GM23338 (cell line): ENCODE results near the gene IGFBP5. TPM values are rescaled to one million over a fixed set of nuclear protein-coding genes. Genes with fewer than 3 reads are reported as not detected.

Source experiments
- ATAC-seq: fragments of 200-7000 bp; cut with Tn5 transposase; 3 replicates; pipeline ENCODE4 v1.9.1; 2020
- DNase-seq: peaks from one replicate; pipeline ENCODE4 v3.0.0-alpha.2; 2015; ENCODE audit warnings: low spot score
- H2AFZ ChIP-seq: fragments of 200-600 bp; sonication (generic); 2 replicates; pipeline ENCODE4 v1.8.0; 2016; ENCODE audit warnings: antibody characterized with exemption, mild to moderate bottlenecking, moderate library complexity
- H3F3A ChIP-seq: fragments of 200-600 bp; sonication (generic); replicated peaks from 2 replicates; pipeline ENCODE4 v1.8.0; 2017; ENCODE audit warnings: antibody characterized with exemption, mixed run types, low read depth
- H3K27ac ChIP-seq: fragments of 200-600 bp; sonication (generic); 2 replicates; pipeline ENCODE4 v1.6.1; 2016; ENCODE audit warnings: low read depth
- H3K27me3 ChIP-seq: fragments of 200-600 bp; sonication (generic); 2 replicates; pipeline ENCODE4 v1.8.0; 2016; ENCODE audit warnings: mild to moderate bottlenecking, mixed run types, moderate library complexity; ENCODE audit not compliant: insufficient read depth
- H3K36me3 ChIP-seq: fragments of 200-600 bp; sonication (generic); 2 replicates; pipeline ENCODE4 v1.8.0; 2016; ENCODE audit warnings: mild to moderate bottlenecking; ENCODE audit not compliant: insufficient read depth
- H3K4me1 ChIP-seq: fragments of 200-600 bp; sonication (generic); 2 replicates; pipeline ENCODE4 v1.8.0; 2016; ENCODE audit warnings: mild to moderate bottlenecking, moderate library complexity; ENCODE audit not compliant: insufficient read depth
- H3K4me2 ChIP-seq: fragments of 200-600 bp; sonication (generic); 2 replicates; pipeline ENCODE4 v1.7.1; 2017; ENCODE audit warnings: mixed run types
- H3K4me3 ChIP-seq: fragments of 200-600 bp; sonication (generic); 2 replicates; pipeline ENCODE4 v1.6.1; 2016; ENCODE audit warnings: mixed run types
- H3K79me2 ChIP-seq: fragments of 200-600 bp; sonication (generic); replicated peaks from 2 replicates; pipeline ENCODE4 v1.8.0; 2017; ENCODE audit warnings: mild to moderate bottlenecking; ENCODE audit not compliant: insufficient read depth
- H3K9me2 ChIP-seq: fragments of 200-600 bp; sonication (generic); 2 replicates; pipeline ENCODE4 v1.8.0; 2017; ENCODE audit not compliant: insufficient read depth
- H4K20me1 ChIP-seq: fragments of 200-600 bp; sonication (generic); replicated peaks from 2 replicates; pipeline ENCODE4 v1.8.0; 2017; ENCODE audit warnings: mild to moderate bottlenecking; ENCODE audit not compliant: insufficient read depth
- H3K27ac Mint-ChIP-seq: 2 replicates; pipeline ENCODE4 v1.8.0; 2020; ENCODE audit warnings: inconsistent platforms, mild to moderate bottlenecking, moderate library complexity, mixed read lengths
- H3K27me3 Mint-ChIP-seq: 3 replicates; pipeline ENCODE4 v1.8.0; 2022; ENCODE audit warnings: low read depth, mild to moderate bottlenecking, moderate library complexity, mixed read lengths, inconsistent platforms; ENCODE audit not compliant: insufficient read depth, poor library complexity
- H3K36me3 Mint-ChIP-seq: 3 replicates; pipeline ENCODE4 v1.8.0; 2021; ENCODE audit warnings: low read depth, mild to moderate bottlenecking, inconsistent platforms, moderate library complexity, mixed read lengths
- H3K4me1 Mint-ChIP-seq: 3 replicates; pipeline ENCODE4 v1.8.0; 2020; ENCODE audit warnings: mild to moderate bottlenecking, inconsistent platforms, mixed read lengths
- H3K4me3 Mint-ChIP-seq: 3 replicates; pipeline ENCODE4 v1.8.0; 2021; ENCODE audit warnings: moderate library complexity, mild to moderate bottlenecking, inconsistent platforms, mixed read lengths
- H3K9me3 Mint-ChIP-seq: 3 replicates; pipeline ENCODE4 v1.8.0; 2020; ENCODE audit warnings: moderate library complexity, mild to moderate bottlenecking, inconsistent platforms, mixed read lengths
- CREB1 ChIP-seq: fragments of 250-450 bp; sonication (Bioruptor Pico); IDR thresholded peaks from 2 replicates; pipeline ENCODE4 v1.5.0; 2020; ENCODE audit warnings: low read depth, mild to moderate bottlenecking, moderate library complexity
- CTCF ChIP-seq, 2 experiments: fragments of 200-600 bp in 1 of 2; sonication (generic) in 1 of 2; conservative IDR thresholded peaks; 2 replicates each; pipeline versions ENCODE4 v1.5.1 to v1.6.1; 2016 to 2017; ENCODE audit warnings: antibody characterized with exemption in 2 of 2, low read depth in 2 of 2, mild to moderate bottlenecking in 2 of 2, moderate library complexity in 1 of 2
- EZH2 ChIP-seq: fragments of 200-600 bp; sonication (generic); IDR thresholded peaks from one replicate; pipeline ENCODE4 v1.8.0; 2017; ENCODE audit warnings: antibody characterized with exemption, mild to moderate bottlenecking, low read depth; ENCODE audit not compliant: unreplicated experiment
- EZH2phosphoT487 ChIP-seq: fragments of 200-600 bp; sonication (generic); IDR thresholded peaks from one replicate; pipeline ENCODE4 v1.8.1; 2018; ENCODE audit warnings: antibody characterized with exemption; ENCODE audit not compliant: unreplicated experiment
- JUNB ChIP-seq: IDR thresholded peaks from one replicate; pipeline ENCODE4 v1.6.1; 2016; ENCODE audit warnings: antibody characterized with exemption; ENCODE audit not compliant: unreplicated experiment
- NANOG ChIP-seq: IDR thresholded peaks from 2 replicates; pipeline ENCODE4 v1.6.1; 2016; ENCODE audit warnings: antibody characterized with exemption, borderline replicate concordance
- POLR2AphosphoS5 ChIP-seq: IDR thresholded peaks from 2 replicates; pipeline ENCODE4 v1.6.1; 2016; ENCODE audit warnings: antibody characterized with exemption, low read depth
- STAT1 ChIP-seq: IDR thresholded peaks from one replicate; pipeline ENCODE4 v1.6.1; 2016; ENCODE audit warnings: antibody characterized with exemption; ENCODE audit not compliant: unreplicated experiment
- ZNF114 ChIP-seq: fragments of 250-450 bp; sonication (Bioruptor Pico); IDR thresholded peaks from 2 replicates; pipeline ENCODE4 v1.5.0; 2020; ENCODE audit warnings: mild to moderate bottlenecking, moderate library complexity
- ZNF331 ChIP-seq: fragments of 250-450 bp; sonication (Bioruptor Pico); IDR thresholded peaks from 2 replicates; pipeline ENCODE4 v1.5.0; 2020; ENCODE audit warnings: low read depth, mild to moderate bottlenecking, moderate library complexity
- ZNF462 ChIP-seq: fragments of 250-450 bp; sonication (Bioruptor Pico); IDR thresholded peaks from 2 replicates; pipeline ENCODE4 v1.5.0; 2020; ENCODE audit warnings: mild to moderate bottlenecking, moderate library complexity
- polyA plus RNA-seq: library from polyadenylated mRNA; unstranded; fragments of >200 nt; fragmentation: Nextera tagmentation; extraction: Ambion mirVana; gene quantifications from 2 replicates; pipeline ENCODE4 v1.2.1, GENCODE V29; 2016
- total RNA-seq: library from RNA; depleted of rRNA; stranded (reverse); fragments of >200 nt; shearing (Covaris generic); gene quantifications from 2 replicates; pipeline ENCODE4 v1.2.3, GENCODE V29; 2014
- TF ChIP-seq, protein P1 (sequence below): IDR thresholded peaks from one replicate; pipeline ENCODE4 v1.6.1; 2018; ENCODE audit warnings: antibody characterized with exemption; ENCODE audit not compliant: unreplicated experiment
- TF ChIP-seq, protein P2 (sequence below): IDR thresholded peaks from 2 replicates; pipeline ENCODE4 v1.6.1; 2016; ENCODE audit warnings: antibody characterized with exemption

The IGFBP5 gene
- total and polyA plus RNA-seq, 2 experiments from 2014 or later: 0.70 to 2.5 TPM

DNA sequence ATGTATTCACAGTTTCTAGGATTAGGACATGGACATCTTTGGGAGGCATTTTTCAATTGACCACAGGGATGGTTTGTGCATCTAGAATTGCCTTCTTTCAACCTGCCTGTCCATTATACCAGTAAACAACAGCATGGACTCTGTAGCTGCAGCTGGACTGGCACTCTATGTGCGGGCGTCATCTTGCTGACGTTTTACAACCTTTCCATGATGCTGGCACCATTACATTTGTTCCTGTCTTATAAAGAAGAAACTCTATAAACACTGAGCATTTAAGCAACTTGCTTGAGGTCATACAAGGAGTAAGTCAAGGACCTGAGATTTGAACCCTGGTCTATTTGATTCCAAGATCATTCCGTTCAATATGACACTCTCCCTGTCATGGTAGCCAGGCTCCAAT is 25.4 kb upstream of the IGFBP5 start:
- H3K27me3 Mint-ChIP-seq: peaks cover 6% of the 10 kb centered on the region
- no peaks in the 10 kb centered on the region for H4K20me1 ChIP-seq
- no peak overlapping the region for H3K4me2 ChIP-seq
- H3F3A ChIP-seq: no peaks in the 10 kb centered on the region
- no peak overlapping the region for H3K27ac ChIP-seq
- H3K36me3 Mint-ChIP-seq: no peaks in the 10 kb centered on the region
- DNase-seq: no peak
- no peak for ATAC-seq
- H3K27ac Mint-ChIP-seq: no peak overlapping the region
- H3K79me2 ChIP-seq: no peaks in the 10 kb centered on the region
- no peaks in the 10 kb centered on the region for H3K27me3 ChIP-seq
- H3K4me3 ChIP-seq: no peak overlapping the region
- H3K36me3 ChIP-seq: no peaks in the 10 kb centered on the region
- no peak overlapping the region for H2AFZ ChIP-seq
- H3K4me1 ChIP-seq: no peaks in the 10 kb centered on the region
- H3K9me3 Mint-ChIP-seq: no peaks in the 10 kb centered on the region
- peaks cover 6% of the 10 kb centered on the region; the same call in 1 of the 3 replicates for H3K4me1 Mint-ChIP-seq
- peaks cover 11% of the 10 kb centered on the region for H3K9me2 ChIP-seq
- no peak overlapping the region for H3K4me3 Mint-ChIP-seq
- TF ChIP-seq ZNF331 (no peak), EZH2phosphoT487 (no peak), CTCF (conservative IDR thresholded peaks at IDR 0.05; ENCODE audit: low read depth in 2 of 2) (no peak), ZNF462 (CRISPR knock-in tag) (no peak), CREB1 (CRISPR knock-in tag) (no peak), EZH2 (no peak), ZNF114 (CRISPR knock-in tag) (no peak), NANOG (no peak), POLR2AphosphoS5 (no peak), JUNB (no peak), STAT1 (no peak)
- TF ChIP-seq, protein P1, sequence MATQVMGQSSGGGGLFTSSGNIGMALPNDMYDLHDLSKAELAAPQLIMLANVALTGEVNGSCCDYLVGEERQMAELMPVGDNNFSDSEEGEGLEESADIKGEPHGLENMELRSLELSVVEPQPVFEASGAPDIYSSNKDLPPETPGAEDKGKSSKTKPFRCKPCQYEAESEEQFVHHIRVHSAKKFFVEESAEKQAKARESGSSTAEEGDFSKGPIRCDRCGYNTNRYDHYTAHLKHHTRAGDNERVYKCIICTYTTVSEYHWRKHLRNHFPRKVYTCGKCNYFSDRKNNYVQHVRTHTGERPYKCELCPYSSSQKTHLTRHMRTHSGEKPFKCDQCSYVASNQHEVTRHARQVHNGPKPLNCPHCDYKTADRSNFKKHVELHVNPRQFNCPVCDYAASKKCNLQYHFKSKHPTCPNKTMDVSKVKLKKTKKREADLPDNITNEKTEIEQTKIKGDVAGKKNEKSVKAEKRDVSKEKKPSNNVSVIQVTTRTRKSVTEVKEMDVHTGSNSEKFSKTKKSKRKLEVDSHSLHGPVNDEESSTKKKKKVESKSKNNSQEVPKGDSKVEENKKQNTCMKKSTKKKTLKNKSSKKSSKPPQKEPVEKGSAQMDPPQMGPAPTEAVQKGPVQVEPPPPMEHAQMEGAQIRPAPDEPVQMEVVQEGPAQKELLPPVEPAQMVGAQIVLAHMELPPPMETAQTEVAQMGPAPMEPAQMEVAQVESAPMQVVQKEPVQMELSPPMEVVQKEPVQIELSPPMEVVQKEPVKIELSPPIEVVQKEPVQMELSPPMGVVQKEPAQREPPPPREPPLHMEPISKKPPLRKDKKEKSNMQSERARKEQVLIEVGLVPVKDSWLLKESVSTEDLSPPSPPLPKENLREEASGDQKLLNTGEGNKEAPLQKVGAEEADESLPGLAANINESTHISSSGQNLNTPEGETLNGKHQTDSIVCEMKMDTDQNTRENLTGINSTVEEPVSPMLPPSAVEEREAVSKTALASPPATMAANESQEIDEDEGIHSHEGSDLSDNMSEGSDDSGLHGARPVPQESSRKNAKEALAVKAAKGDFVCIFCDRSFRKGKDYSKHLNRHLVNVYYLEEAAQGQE: no peak
- TF ChIP-seq, protein P2, sequence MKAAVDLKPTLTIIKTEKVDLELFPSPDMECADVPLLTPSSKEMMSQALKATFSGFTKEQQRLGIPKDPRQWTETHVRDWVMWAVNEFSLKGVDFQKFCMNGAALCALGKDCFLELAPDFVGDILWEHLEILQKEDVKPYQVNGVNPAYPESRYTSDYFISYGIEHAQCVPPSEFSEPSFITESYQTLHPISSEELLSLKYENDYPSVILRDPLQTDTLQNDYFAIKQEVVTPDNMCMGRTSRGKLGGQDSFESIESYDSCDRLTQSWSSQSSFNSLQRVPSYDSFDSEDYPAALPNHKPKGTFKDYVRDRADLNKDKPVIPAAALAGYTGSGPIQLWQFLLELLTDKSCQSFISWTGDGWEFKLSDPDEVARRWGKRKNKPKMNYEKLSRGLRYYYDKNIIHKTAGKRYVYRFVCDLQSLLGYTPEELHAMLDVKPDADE: no peak
